H1 (cell line): ENCODE results near the gene ARID2. TPM values are rescaled to one million over a fixed set of nuclear protein-coding genes. Genes with fewer than 3 reads are reported as not detected.

Experiments
- CTCF ChIA-PET: fragments of 300-600 bp; sonication (Branson Sonifier 250); formaldehyde crosslinking; loops from one replicate; lab custom pipeline; 2021; ENCODE audit not compliant: partially characterized antibody; lab: Charles Lee
- POLR2A ChIA-PET: fragments of 300-600 bp; sonication (Branson Sonifier 250); formaldehyde crosslinking; loops from one replicate; lab custom pipeline; 2021; ENCODE audit warnings: inconsistent platforms; ENCODE audit not compliant: partially characterized antibody; lab: Charles Lee
- DNase-seq, 2 experiments: peaks; one replicate each; pipeline versions ENCODE4 v3.0.0 to v3.0.0-alpha.2; 2010 to 2022; ENCODE audit warnings: low spot score in 2 of 2, low read depth in 1 of 2, mixed read lengths in 1 of 2
- FAIRE-seq: peaks from 2 replicates; lab custom pipeline; 2011; peaks lifted over from hg19 to GRCh38; lab: Jason Lieb, UNC
- H2AFZ ChIP-seq: 2 replicates; pipeline ENCODE4 v1.8.1; 2012; ENCODE audit warnings: low read length, inconsistent platforms
- H2AK5ac ChIP-seq: 2 replicates; pipeline ENCODE4 v1.6.1; 2013; ENCODE audit warnings: low read depth, low read length
- H2BK120ac ChIP-seq: replicated peaks from 2 replicates; pipeline ENCODE3; 2013; ENCODE audit warnings: low read depth, low read length, inconsistent platforms
- H2BK12ac ChIP-seq: 2 replicates; pipeline ENCODE4 v1.6.1; 2013; ENCODE audit warnings: low read depth, low read length
- H2BK15ac ChIP-seq: 2 replicates; pipeline ENCODE4 v1.6.1; 2013; ENCODE audit warnings: low read length
- H2BK20ac ChIP-seq: 2 replicates; pipeline ENCODE4 v1.6.1; 2013; ENCODE audit warnings: low read length
- H2BK5ac ChIP-seq: 2 replicates; pipeline ENCODE4 v1.6.1; 2013; ENCODE audit warnings: low read depth, low read length
- H3K14ac ChIP-seq: 2 replicates; pipeline ENCODE4 v1.6.1; 2013; ENCODE audit warnings: inconsistent platforms; ENCODE audit not compliant: insufficient read length
- H3K18ac ChIP-seq: 2 replicates; pipeline ENCODE4 v1.6.1; 2013; ENCODE audit warnings: low read length; ENCODE audit errors: extremely low read depth
- H3K23ac ChIP-seq: 2 replicates; pipeline ENCODE4 v1.6.1; 2013; ENCODE audit warnings: inconsistent platforms; ENCODE audit not compliant: insufficient read length
- H3K23me2 ChIP-seq: 2 replicates; pipeline ENCODE4 v1.6.1; 2013; ENCODE audit warnings: low read depth, low read length
- H3K27ac ChIP-seq: 2 replicates; pipeline ENCODE4 v1.6.1; 2011; ENCODE audit warnings: low read depth, low read length, inconsistent platforms
- H3K27me3 ChIP-seq, 4 experiments: replicated peaks in 1 of 4; 1 replicate in 1 of 4; 2 replicates in 3 of 4; pipeline versions ENCODE4 v1.6.1 to v1.8.1; 2011 to 2013; ENCODE audit warnings: low read length in 3 of 4, mild to moderate bottlenecking in 3 of 4, inconsistent platforms in 2 of 4, mixed read lengths in 2 of 4, moderate library complexity in 1 of 4; ENCODE audit not compliant: control insufficient read depth in 3 of 4, insufficient read depth in 3 of 4; ENCODE audit errors: extremely low read depth in 1 of 4
- H3K36me3 ChIP-seq, 4 experiments: 2 replicates each; pipeline versions ENCODE4 v1.6.1 to v1.8.1; 2011 to 2013; ENCODE audit warnings: mild to moderate bottlenecking in 4 of 4, low read length in 3 of 4, moderate library complexity in 2 of 4, control low read depth in 1 of 4, inconsistent platforms in 1 of 4; ENCODE audit not compliant: insufficient read depth in 4 of 4, control insufficient read depth in 2 of 4
- H3K4ac ChIP-seq: replicated peaks from 2 replicates; pipeline ENCODE3; 2013; ENCODE audit warnings: low read length, low read depth, mixed read lengths, inconsistent platforms; ENCODE audit not compliant: insufficient read length
- H3K4me1 ChIP-seq, 4 experiments: replicated peaks in 1 of 4; 1 replicate in 1 of 4; 2 replicates in 3 of 4; pipeline versions ENCODE4 v1.6.1 to v1.8.1; 2011 to 2013; ENCODE audit warnings: low read length in 3 of 4, inconsistent platforms in 2 of 4, mixed read lengths in 1 of 4; ENCODE audit not compliant: insufficient read depth in 4 of 4, control insufficient read depth in 3 of 4
- H3K4me2 ChIP-seq, 2 experiments: 2 replicates each; pipeline versions ENCODE4 v1.6.1 to v1.8.1; 2011 to 2013; ENCODE audit warnings: low read depth in 2 of 2, low read length in 2 of 2, control low read depth in 1 of 2, inconsistent platforms in 1 of 2, mild to moderate bottlenecking in 1 of 2; ENCODE audit not compliant: insufficient read depth in 1 of 2
- H3K4me3 ChIP-seq, 4 experiments: fragments of 200-600, 300-600 bp in 1 of 4; sonication (generic), shearing (Covaris generic), sonication (Bioruptor Twin) in 1 of 4; 2 replicates each; pipeline versions ENCODE4 v1.5.1 to v1.8.1; 2011 to 2016; ENCODE audit warnings: low read length in 4 of 4, low read depth in 3 of 4, control low read depth in 2 of 4, inconsistent platforms in 2 of 4, mild to moderate bottlenecking in 2 of 4, mixed read lengths in 1 of 4, moderate library complexity in 1 of 4; ENCODE audit not compliant: insufficient read depth in 2 of 4; ENCODE audit errors: extremely low read depth in 1 of 4
- H3K56ac ChIP-seq: replicated peaks from 2 replicates; pipeline ENCODE3; 2013; ENCODE audit warnings: low read depth, mild to moderate bottlenecking, mixed read lengths, low read length, inconsistent platforms; ENCODE audit not compliant: insufficient read length
- H3K79me1 ChIP-seq: 2 replicates; pipeline ENCODE4 v1.6.1; 2013; ENCODE audit warnings: low read depth, low read length, control low read depth
- H3K79me2 ChIP-seq, 2 experiments: 2 replicates each; pipeline versions ENCODE4 v1.6.1 to v1.8.1; 2012 to 2013; ENCODE audit warnings: low read length in 2 of 2, mild to moderate bottlenecking in 2 of 2, inconsistent platforms in 1 of 2; ENCODE audit not compliant: insufficient read depth in 2 of 2, control insufficient read depth in 1 of 2
- H3K9ac ChIP-seq, 4 experiments: replicated peaks in 1 of 4; 1 replicate in 1 of 4; 2 replicates in 3 of 4; pipeline versions ENCODE4 v1.6.1 to v1.8.1; 2011 to 2013; ENCODE audit warnings: low read depth in 3 of 4, low read length in 3 of 4, control low read depth in 2 of 4, mild to moderate bottlenecking in 2 of 4, moderate library complexity in 2 of 4, inconsistent platforms in 1 of 4; ENCODE audit errors: extremely low read depth in 1 of 4
- H3K9me3 ChIP-seq, 2 experiments: 2 replicates each; pipeline versions ENCODE4 v1.6.1 to v1.8.1; 2012 to 2013; ENCODE audit warnings: mild to moderate bottlenecking in 2 of 2, moderate library complexity in 2 of 2, control low read depth in 1 of 2, inconsistent platforms in 1 of 2, low read depth in 1 of 2, low read length in 1 of 2, mixed read lengths in 1 of 2; ENCODE audit not compliant: insufficient read depth in 2 of 2
- H4K20me1 ChIP-seq, 2 experiments: replicated peaks in 1 of 2; 2 replicates each; pipeline versions ENCODE3 to v1.8.1; 2011 to 2013; ENCODE audit warnings: inconsistent platforms in 2 of 2, low read length in 2 of 2, mild to moderate bottlenecking in 1 of 2; ENCODE audit not compliant: insufficient read depth in 2 of 2, control insufficient read depth in 1 of 2
- H4K5ac ChIP-seq: 2 replicates; pipeline ENCODE4 v1.6.1; 2013; ENCODE audit warnings: low read length, low read depth, mixed read lengths, inconsistent platforms; ENCODE audit not compliant: insufficient read length
- H4K8ac ChIP-seq: 2 replicates; pipeline ENCODE4 v1.8.0; 2013; ENCODE audit warnings: mild to moderate bottlenecking, moderate library complexity, low read length, inconsistent platforms; ENCODE audit not compliant: insufficient read depth; ENCODE audit errors: extremely low read depth
- H4K91ac ChIP-seq: replicated peaks from 2 replicates; pipeline ENCODE3; 2013; ENCODE audit warnings: low read length, mixed read lengths, inconsistent platforms; ENCODE audit not compliant: insufficient read length
- ASH2L ChIP-seq: fragments of 200-600, 300-600 bp; sonication (generic); IDR thresholded peaks from one replicate; pipeline ENCODE4 v1.7.1; 2017; ENCODE audit warnings: low read length
- BRCA1 ChIP-seq: IDR thresholded peaks from 2 replicates; pipeline ENCODE4 v1.6.1; 2012; ENCODE audit warnings: low read depth, low read length, improper control_type of control experiment
- CHD1 ChIP-seq: IDR thresholded peaks from 2 replicates; pipeline ENCODE4 v1.6.1; 2012; ENCODE audit warnings: low read depth, low read length, improper control_type of control experiment
- JUND ChIP-seq: IDR thresholded peaks from 2 replicates; pipeline ENCODE4 v1.6.1; 2011; ENCODE audit warnings: mild to moderate bottlenecking, improper control_type of control experiment, low read length
- KDM4A ChIP-seq: IDR thresholded peaks from one replicate; pipeline ENCODE4 v1.7.1; 2012; ENCODE audit warnings: low read depth, mild to moderate bottlenecking, moderate library complexity, low read length, inconsistent platforms; ENCODE audit not compliant: severe bottlenecking
- KDM5A ChIP-seq: fragments of 200-600 bp; IDR thresholded peaks from 2 replicates; pipeline ENCODE4 v1.7.1; 2012; ENCODE audit warnings: mild to moderate bottlenecking, low read length, inconsistent platforms, mixed read lengths
- MAFK ChIP-seq: IDR thresholded peaks from 2 replicates; pipeline ENCODE4 v1.6.1; 2012; ENCODE audit warnings: low read depth, mild to moderate bottlenecking, improper control_type of control experiment, low read length
- RAD21 ChIP-seq, 2 experiments: IDR thresholded peaks in 1 of 2; conservative IDR thresholded peaks in 1 of 2; 2 replicates each; pipeline ENCODE4 v1.6.1; 2011; ENCODE audit warnings: low read depth in 2 of 2, low read length in 2 of 2, improper control_type of control experiment in 1 of 2, inconsistent platforms in 1 of 2, mild to moderate bottlenecking in 1 of 2, moderate library complexity in 1 of 2
- RFX5 ChIP-seq: IDR thresholded peaks from 2 replicates; pipeline ENCODE4 v1.6.1; 2011; ENCODE audit warnings: low read depth, low read length, improper control_type of control experiment, borderline replicate concordance
- SIRT6 ChIP-seq: IDR thresholded peaks from one replicate; pipeline ENCODE4 v1.7.1; 2012; ENCODE audit warnings: low read length, inconsistent platforms
- SP1 ChIP-seq: IDR thresholded peaks from 2 replicates; pipeline ENCODE4 v1.6.1; 2011; ENCODE audit warnings: low read depth, low read length
- TAF1 ChIP-seq: IDR thresholded peaks from 2 replicates; pipeline ENCODE4 v1.6.1; 2011; ENCODE audit warnings: mild to moderate bottlenecking, low read depth, low read length
- TCF12 ChIP-seq: IDR thresholded peaks from 2 replicates; pipeline ENCODE4 v1.6.1; 2011; ENCODE audit warnings: low read depth, mild to moderate bottlenecking, low read length
- WGBS, 2 experiments: shearing (Covaris generic) in 1 of 2; methylation state at CpG; one replicate each; pipeline versions ENCODE4 v1.1.6 to v1.1.7; 2013 to 2015; ENCODE audit warnings: low lambda C conversion rate in 2 of 2, mixed read lengths in 2 of 2, inconsistent platforms in 1 of 2, low coverage in 1 of 2, missing lambda C conversion rate in 1 of 2; ENCODE audit not compliant: insufficient replicate concordance in 2 of 2, insufficient coverage in 1 of 2, insufficient read length in 1 of 2; ENCODE audit errors: extremely low coverage in 1 of 2, missing lambda C conversion rate in 1 of 2; 5-methylcytosine and 5-hydroxymethylcytosine counted together
- polyA plus RNA-seq, 7 experiments: library from polyadenylated mRNA; depleted of rRNA in 3 of 7; stranded (reverse) in 5 of 7; unstranded in 2 of 7; fragments of >200 nt in 5 of 7; fragments of 200-250 nt in 2 of 7; gene quantifications; 1 replicate in 5 of 7; 2 replicates in 1 of 7; 4 replicates in 1 of 7; pipeline versions ENCODE4 v1.2.1 to v1.2.3, GENCODE V29; 2011 to 2013; ENCODE audit warnings: missing spikeins in 2 of 7, mixed read lengths in 2 of 7
- total RNA-seq: library from RNA; stranded (reverse); fragmentation: NEBNext Ultra II Directional; extraction: Animal tissue kit (Norgen Biotek cat#: 25700); gene quantifications from 2 replicates; pipeline ENCODE4 v1.2.1, GENCODE V29; 2021
- TF ChIP-seq, protein P1 (sequence below): IDR thresholded peaks from 2 replicates; pipeline ENCODE4 v1.6.1; 2012; ENCODE audit warnings: inconsistent platforms

Gene ARID2
- total and polyA plus RNA-seq, 2 of the 8 experiments (the other 6 are each of a cell fraction or from before 2014, with no cell fraction given) = 32.0 to 45.2 TPM

GRCh38 chr12:45697371-45697770 lies 32.1 kb upstream of the ARID2 start:
- H2BK120ac ChIP-seq = no peak overlapping the region
- H3K9me3 ChIP-seq = no peaks in the 10 kb centered on the region
- no peak overlapping the region for H2BK15ac ChIP-seq
- H3K23me2 ChIP-seq = no peaks in the 10 kb centered on the region
- H3K4ac ChIP-seq = no peak overlapping the region
- H4K8ac ChIP-seq = no peak overlapping the region
- no peak overlapping the region for H4K91ac ChIP-seq
- H2AK5ac ChIP-seq = no peak overlapping the region
- H3K23ac ChIP-seq = no peak overlapping the region
- no peak overlapping the region for H3K4me3 ChIP-seq
- H3K27ac ChIP-seq = no peak overlapping the region
- POLR2A ChIA-PET = no interaction called here
- H2BK12ac ChIP-seq = no peak overlapping the region
- no peak overlapping the region for H3K9ac ChIP-seq
- H4K20me1 ChIP-seq = no peaks in the 10 kb centered on the region
- H3K14ac ChIP-seq = no peak overlapping the region
- H3K79me1 ChIP-seq = no peaks in the 10 kb centered on the region
- H3K27me3 ChIP-seq = no peaks in the 10 kb centered on the region
- DNase-seq = no peak
- H3K18ac ChIP-seq = no peak overlapping the region
- no peaks in the 10 kb centered on the region for H3K4me1 ChIP-seq
- TF ChIP-seq SIRT6 (no peak), BRCA1 (no peak), KDM5A (no peak), KDM4A (no peak), CHD1 (no peak), MAFK (no peak), SP1 (no peak), RFX5 (no peak), TCF12 (no peak), TAF1 (no peak), JUND (no peak), ASH2L (no peak), RAD21 (IDR thresholded peaks at IDR 0.05 in 1 of 2, conservative IDR thresholded peaks at IDR 0.05 in 1 of 2; ENCODE audit: low read depth in 2 of 2, low read length in 2 of 2) (no peak)
- TF ChIP-seq, protein P1, sequence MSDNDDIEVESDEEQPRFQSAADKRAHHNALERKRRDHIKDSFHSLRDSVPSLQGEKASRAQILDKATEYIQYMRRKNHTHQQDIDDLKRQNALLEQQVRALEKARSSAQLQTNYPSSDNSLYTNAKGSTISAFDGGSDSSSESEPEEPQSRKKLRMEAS = no peak
- no peak overlapping the region for H3K56ac ChIP-seq
- no peaks in the 10 kb centered on the region for H3K36me3 ChIP-seq
- no peak overlapping the region for H2BK20ac ChIP-seq
- H2BK5ac ChIP-seq = no peak overlapping the region
- FAIRE-seq = no peak
- H3K4me2 ChIP-seq = no peak overlapping the region
- no peak overlapping the region for H2AFZ ChIP-seq
- no peaks in the 10 kb centered on the region for H3K79me2 ChIP-seq
- H4K5ac ChIP-seq = no peak overlapping the region
- WGBS, 2 experiments = 84% methylated on average over 6 of the region's 6 CpGs; no CpG with 5 or more reads in 1 of the 2 experiments
- CTCF ChIA-PET = no interaction called here
